ENCODE results near the gene DROSHA. TPM values are rescaled to one million over a fixed set of nuclear protein-coding genes. Genes with fewer than 3 reads are reported as not detected.

Gene DROSHA
- total RNA-seq, 1 experiment from 2014 or later = 73.5 TPM

DNA sequence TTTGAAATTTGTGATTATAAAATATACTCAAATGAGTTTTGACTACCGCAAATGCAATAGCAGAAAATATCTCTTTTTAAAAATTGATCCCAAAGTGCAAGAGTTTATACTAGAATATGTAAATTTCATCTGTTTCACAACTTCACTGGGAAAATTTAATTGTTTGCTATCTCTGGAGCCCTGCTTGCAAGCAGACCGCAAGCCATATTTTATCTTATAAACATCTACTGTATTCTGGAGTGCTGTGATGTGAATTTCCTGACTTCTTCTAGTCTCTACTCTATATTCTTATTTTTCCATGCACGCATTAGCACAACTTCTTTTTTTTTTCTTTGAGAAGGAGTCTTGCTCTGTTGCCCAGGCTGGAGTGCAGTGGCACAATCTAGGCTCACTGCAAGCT lies 98.7 kb downstream of the DROSHA start:
- Histone ChIP-seq H2AFZ (ENCODE audit: low read depth, low read length, poor library complexity, severe bottlenecking) (no peak overlapping the region), H3K9me2 (ENCODE audit: insufficient read depth) (no peaks in the 10 kb centered on the region), H3K9me3 (ENCODE audit: control insufficient read depth in 1 of 2, insufficient read depth in 1 of 2, low read depth in 1 of 2, low read length in 2 of 2) (no peaks in the 10 kb centered on the region), H3K27ac (ENCODE audit: low read depth, low read length) (no peak overlapping the region), H4K20me1 (ENCODE audit: insufficient read depth) (no peaks in the 10 kb centered on the region), H3K79me2 (ENCODE audit: insufficient read depth, low read length) (no peaks in the 10 kb centered on the region), H3K4me1 (ENCODE audit: control insufficient read depth in 1 of 2, insufficient read depth in 2 of 2, low read length in 2 of 2) (no peaks in the 10 kb centered on the region), H3K36me3 (ENCODE audit: control insufficient read depth in 1 of 2, insufficient read depth in 2 of 2, low read length in 2 of 2) (peaks cover 4 to 6% of the 10 kb centered on the region in 2 experiments; a peak in 2 of 4 replicates), H3K4me3 (replicated peaks in 1 of 2; ENCODE audit: low read depth in 1 of 2, low read length in 2 of 2) (no peak overlapping the region), H3K4me2 (ENCODE audit: low read length) (no peak overlapping the region), H3K9ac (ENCODE audit: low read length) (no peak overlapping the region), H3K27me3 (ENCODE audit: insufficient read depth, low read length) (no peaks in the 10 kb centered on the region)
- RAD21 ChIA-PET (ENCODE audit: low non-redundant PET in 1 of 2, low total read pairs in 2 of 2, uncharacterized antibody in 2 of 2, unreplicated experiment in 2 of 2) = no interaction called here
- ATAC-seq = no peak
- no peak for DNase-seq (ENCODE audit: low read depth, low spot score)
- CTCF ChIA-PET = no interaction called here
- TF ChIP-seq, protein P1, sequence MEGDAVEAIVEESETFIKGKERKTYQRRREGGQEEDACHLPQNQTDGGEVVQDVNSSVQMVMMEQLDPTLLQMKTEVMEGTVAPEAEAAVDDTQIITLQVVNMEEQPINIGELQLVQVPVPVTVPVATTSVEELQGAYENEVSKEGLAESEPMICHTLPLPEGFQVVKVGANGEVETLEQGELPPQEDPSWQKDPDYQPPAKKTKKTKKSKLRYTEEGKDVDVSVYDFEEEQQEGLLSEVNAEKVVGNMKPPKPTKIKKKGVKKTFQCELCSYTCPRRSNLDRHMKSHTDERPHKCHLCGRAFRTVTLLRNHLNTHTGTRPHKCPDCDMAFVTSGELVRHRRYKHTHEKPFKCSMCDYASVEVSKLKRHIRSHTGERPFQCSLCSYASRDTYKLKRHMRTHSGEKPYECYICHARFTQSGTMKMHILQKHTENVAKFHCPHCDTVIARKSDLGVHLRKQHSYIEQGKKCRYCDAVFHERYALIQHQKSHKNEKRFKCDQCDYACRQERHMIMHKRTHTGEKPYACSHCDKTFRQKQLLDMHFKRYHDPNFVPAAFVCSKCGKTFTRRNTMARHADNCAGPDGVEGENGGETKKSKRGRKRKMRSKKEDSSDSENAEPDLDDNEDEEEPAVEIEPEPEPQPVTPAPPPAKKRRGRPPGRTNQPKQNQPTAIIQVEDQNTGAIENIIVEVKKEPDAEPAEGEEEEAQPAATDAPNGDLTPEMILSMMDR (IDR thresholded peaks at IDR 0.05 in 2 of 3, conservative IDR thresholded peaks at IDR 0.05 in 1 of 3; ENCODE audit: borderline replicate concordance in 1 of 3, insufficient read depth in 1 of 3, low read depth in 2 of 3, low read length in 2 of 3) = no peak
- no peak for TF ChIP-seq ELF1 (IDR thresholded peaks at IDR 0.05; ENCODE audit: borderline replicate concordance, low read depth)
- TF ChIP-seq POLR2AphosphoS5 (IDR thresholded peaks at IDR 0.05; ENCODE audit: low read depth, low read length) = no peak
- no peak for TF ChIP-seq ATF3 (IDR thresholded peaks at IDR 0.05)
- TF ChIP-seq YY1 (IDR thresholded peaks at IDR 0.05; ENCODE audit: extremely low read depth, insufficient replicate concordance, low read depth, low read length) = no peak
- TF ChIP-seq JUND (IDR thresholded peaks at IDR 0.05) = no peak
- no peak for TF ChIP-seq CBX3 (IDR thresholded peaks at IDR 0.05; ENCODE audit: low read depth)
- TF ChIP-seq, protein P2, sequence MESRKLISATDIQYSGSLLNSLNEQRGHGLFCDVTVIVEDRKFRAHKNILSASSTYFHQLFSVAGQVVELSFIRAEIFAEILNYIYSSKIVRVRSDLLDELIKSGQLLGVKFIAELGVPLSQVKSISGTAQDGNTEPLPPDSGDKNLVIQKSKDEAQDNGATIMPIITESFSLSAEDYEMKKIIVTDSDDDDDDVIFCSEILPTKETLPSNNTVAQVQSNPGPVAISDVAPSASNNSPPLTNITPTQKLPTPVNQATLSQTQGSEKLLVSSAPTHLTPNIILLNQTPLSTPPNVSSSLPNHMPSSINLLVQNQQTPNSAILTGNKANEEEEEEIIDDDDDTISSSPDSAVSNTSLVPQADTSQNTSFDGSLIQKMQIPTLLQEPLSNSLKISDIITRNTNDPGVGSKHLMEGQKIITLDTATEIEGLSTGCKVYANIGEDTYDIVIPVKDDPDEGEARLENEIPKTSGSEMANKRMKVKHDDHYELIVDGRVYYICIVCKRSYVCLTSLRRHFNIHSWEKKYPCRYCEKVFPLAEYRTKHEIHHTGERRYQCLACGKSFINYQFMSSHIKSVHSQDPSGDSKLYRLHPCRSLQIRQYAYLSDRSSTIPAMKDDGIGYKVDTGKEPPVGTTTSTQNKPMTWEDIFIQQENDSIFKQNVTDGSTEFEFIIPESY (IDR thresholded peaks at IDR 0.05; ENCODE audit: extremely low read depth, insufficient replicate concordance, low read length) = no peak
- TF ChIP-seq EZH2 (IDR thresholded peaks at IDR 0.05) = no peak
- POLR2A ChIA-PET = no interaction called here
- BruUV-seq (replicated peaks) = no TSS peak
- intact Hi-C loops (cut with micrococcal nuclease) = no loop called here
